Jurkat, Clone E6-1 (cell line): ENCODE results near the gene IRS2.
"Not testable (repeated sequence)": the region's sequence is repeated elsewhere in the genome, so short reads cannot be mapped to it uniquely, and the experiment has no call there.

ENCODE experiments used
- DNase-seq: peaks from one replicate; pipeline ENCODE4 v3.0.0-alpha.2; 2011; ENCODE audit warnings: low read depth, low spot score
- H3K4me3 ChIP-seq: 2 replicates; pipeline ENCODE4 v1.5.1; 2011; ENCODE audit warnings: mild to moderate bottlenecking, low read length, control low read depth, moderate library complexity

IRS2 gene

DNA sequence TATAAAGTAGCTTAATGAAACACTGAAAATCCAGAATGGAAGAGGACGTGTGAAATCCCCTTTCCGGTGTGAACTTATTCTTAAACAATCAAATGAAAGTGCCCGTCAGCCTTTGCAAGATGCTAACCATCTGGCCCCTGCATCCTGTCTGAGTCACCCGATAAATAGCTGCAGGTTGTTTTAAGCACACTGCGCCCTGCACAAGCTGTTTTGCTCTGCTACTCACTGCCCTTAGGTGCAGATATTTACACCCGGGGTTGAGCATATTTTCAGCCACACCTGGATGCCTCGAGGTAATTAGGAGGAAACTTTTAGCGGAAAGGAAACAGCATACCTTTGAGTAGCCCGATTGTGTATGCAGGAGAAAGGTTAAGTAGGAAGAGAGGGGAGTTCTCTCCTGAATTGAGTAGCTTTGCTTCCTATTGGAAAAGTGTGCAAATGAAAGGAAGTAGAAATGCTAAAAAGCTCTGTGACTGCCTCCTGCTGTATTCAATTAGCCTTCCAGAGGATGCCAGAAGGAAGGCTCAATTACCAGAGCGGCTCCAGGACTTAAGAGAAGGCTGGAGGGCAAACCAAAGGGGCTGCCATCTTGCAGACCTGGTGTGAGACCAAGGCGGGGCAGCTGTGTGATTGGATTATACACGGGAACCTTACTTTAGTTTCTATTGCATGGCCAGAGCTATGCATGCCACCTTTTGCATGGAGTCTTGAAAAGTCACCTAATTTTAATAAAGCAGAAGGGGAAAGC, 42.5 kb downstream of the IRS2 start:
- H3K4me3 ChIP-seq: no peak overlapping the region
- peak; percentile 12 for DNase-seq

DNA sequence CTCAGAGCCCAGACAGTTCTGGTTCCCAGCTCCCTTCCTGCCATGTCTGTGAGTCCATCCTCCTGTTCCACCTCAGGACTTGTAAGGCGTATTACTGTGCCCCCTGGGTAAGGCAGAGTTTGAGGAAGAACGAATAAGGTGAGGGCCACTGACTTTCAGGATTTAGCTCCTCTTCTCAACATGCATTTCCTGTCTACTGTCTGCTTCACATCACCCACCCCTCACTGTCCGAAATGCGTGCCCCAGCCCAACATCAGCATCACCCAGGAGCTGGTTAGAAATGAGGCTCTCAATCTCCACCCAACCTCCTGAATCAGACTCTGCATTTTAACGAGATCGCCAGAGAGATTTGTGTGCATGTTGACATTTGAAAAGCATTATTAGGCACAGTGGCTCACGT, 44.4 kb downstream of the IRS2 start:
- H3K4me3 ChIP-seq: no peak overlapping the region
- no peak for DNase-seq

DNA sequence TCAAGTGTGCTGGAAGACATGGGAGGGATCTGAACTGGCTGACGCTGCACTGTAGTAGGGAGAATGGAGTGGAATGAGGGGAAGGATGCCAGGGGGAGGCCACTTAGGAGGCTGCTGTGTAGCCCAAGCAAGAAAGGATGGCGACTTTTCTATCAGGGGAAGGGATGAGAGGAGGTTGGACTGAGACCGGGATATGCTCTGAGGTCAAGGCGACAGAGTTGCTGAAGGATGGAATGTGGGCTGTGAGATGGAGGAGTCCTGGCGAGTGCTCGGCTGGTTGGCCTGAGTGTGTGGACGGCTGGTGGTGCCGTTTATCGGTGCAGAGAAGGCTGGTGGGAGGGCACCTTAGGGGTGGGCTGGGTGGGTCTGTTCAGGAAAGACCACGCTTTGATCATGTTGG, 45.7 kb downstream of the IRS2 start:
- no peak for DNase-seq

DNA sequence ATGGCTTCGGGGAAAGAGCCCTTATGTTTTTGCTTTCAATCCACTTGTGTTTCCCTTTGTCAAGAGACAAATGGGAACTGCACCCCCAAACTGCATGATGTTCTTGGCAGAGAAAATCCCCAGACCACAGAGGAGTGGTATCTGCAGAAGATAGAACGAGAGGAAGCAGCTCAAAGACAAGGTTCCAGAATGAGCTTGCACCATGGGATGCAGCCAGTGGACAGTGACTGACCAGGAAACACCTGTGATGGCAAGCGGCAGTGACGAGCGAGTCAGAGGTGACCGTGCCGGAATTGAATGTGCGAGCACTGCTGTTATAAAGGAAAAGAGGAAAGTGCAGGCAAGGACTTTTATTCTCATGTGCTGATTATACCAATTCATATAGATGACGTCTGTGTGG, 46.3 kb downstream of the IRS2 start:
- DNase-seq: no peak
- no peak overlapping the region for H3K4me3 ChIP-seq

More for the DNA sequence above, 45.7 kb downstream of the IRS2 start:
- no peak overlapping the region for H3K4me3 ChIP-seq

DNA sequence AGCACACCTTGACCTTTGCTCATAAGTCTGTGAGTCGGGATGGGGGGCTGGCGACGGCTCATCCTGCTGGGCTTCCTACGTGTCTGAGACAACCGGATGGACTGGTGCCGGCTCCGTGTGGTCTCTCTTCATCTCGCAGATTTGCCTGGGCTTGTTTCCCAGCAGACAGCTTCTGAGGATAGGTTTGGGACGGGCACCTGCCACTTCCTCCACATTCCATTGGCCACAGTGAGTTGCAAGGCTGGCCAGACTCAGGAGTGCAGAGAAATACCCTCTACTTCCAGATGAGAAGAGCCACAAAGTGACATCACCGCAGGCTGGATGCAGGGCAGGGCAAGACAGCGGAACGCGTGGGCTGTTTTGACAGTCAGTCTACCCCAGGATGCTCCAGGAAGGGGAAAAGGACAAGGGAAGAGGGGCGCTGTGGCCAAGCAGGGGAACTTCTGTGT, 48.1 kb downstream of the IRS2 start:
- no peak for DNase-seq
- H3K4me3 ChIP-seq: no peak overlapping the region

DNA sequence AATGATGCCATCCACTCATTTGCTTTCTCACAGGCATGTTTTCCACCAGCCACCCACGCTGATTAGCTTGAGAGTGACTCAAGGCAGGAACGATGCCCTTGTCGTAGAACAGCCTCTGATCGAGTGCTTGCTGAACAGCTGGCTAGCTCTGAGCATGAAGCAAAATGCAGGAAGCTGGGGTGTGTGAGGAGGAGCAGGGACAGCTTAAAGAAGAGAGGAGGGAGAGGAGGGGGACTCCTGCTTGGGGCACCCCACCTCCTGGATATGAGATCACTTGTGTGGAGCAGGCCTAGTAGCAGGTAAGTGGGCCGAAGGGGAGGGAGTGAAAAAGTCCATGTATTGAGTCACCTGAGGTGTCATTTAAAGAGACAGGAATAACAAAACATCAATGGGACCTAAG, 48.8 kb downstream of the IRS2 start:
- H3K4me3 ChIP-seq: no peak overlapping the region
- no peak for DNase-seq

DNA sequence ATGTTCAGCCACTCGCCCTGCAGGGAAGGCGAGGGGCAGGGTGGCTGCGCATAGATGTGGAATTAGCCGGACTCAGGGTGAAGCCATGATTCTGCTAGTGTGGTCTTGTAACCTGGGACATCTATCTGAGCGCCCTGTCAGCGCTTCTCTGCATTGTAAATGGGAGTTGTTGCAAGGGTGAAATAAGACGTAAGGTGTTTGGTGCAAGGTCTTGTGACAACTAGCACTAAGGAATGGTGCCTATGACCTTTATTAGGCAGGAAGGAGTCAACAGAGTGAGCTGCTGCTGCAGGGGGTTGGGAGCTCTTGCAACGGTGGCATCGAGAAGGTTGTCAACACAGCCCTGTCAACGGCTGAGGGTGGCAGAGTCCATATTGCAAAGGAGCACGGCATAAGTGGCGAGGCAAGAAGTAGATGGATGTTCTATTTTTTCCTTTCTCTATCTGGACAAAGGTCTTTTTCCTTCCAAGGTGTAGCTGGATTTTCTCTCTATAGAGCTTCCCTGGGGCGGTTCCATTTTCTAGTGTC, 49.3 kb downstream of the IRS2 start:
- no peak overlapping the region for H3K4me3 ChIP-seq
- DNase-seq: no peak

DNA sequence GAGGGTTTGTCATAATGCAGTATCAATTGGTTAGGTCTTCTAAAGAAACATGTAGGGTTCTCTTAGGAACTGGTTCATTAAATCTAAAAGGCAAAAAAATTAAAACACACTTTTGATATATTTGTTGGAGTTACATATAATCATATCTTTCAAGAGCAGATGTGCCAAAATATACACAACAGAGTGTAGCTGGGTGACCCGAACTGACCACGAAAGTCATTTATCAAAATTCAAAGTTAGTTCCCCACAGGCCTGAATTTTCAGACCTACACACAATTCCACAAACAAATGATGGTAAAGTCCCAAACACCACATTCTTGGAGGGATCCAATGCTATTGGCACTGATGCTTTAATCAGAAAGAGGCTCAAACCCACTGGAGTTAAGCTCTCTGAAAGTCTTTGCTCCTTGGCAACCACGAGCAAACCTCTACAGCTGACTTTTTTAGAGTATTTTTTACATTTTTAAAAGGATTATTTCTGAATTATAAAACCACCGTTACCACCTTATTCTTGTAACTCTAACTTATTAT, 50.9 kb downstream of the IRS2 start:
- no peak for DNase-seq
- H3K4me3 ChIP-seq: no peak overlapping the region

DNA sequence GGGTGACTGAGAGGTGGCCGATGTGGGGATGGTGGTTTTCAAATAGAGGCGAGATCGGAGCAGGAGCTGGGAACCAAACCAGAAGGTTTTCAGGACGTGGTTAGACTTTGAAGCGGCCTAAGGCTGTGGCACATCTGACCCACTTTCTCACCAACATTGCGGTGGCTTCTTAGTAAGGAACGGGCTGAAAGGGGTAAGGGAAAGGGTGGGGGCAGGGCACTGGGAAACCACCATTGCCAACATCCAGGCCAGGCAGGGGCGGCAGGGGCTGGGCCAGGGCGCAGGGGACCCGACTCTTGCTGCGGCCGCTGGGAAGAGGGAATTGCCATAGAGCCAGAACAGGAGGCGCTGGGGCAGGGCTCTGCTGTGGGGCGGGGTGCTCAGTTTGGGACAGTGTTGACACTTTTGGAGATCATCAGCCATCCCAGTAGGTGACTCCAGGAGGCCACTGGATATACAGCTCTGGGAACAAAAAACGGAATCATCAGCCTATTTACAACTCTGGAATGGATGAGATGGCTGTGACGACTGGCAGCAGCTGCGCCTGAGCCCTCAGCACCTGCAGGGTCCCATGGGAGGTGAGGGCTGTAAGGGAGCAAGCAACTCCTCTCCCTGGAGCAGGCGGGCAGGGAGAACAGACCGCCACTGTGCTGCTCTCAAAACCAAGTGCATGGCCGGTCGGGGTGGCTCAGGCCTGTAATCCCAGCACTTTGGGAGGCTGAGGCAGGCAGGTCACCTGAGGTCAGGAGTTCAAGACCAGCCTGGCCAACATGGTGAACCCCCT, 52.2 kb downstream of the IRS2 start:
- DNase-seq: peak; percentile 39
- no peak overlapping the region for H3K4me3 ChIP-seq

DNA sequence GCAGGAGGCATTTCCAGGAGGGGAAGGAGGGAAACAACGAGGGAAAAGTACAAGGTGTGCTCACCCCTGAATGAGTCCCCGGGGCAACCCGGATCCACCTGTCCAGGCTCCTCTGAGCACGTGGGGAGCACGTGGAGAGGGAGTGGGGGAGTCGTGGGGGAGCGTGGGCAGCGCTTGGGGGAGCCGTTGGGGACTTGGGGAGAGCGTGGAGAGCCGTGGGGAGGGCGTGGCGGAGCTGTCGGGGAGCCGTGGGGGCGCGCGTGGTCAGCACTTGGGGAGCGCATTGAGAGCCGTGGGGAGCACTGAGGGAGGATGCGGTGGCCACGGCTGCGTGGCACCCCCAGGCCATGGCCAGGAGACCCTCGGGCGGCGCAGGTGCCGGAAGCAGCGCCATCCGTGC, 52.8 kb downstream of the IRS2 start:
- no peak overlapping the region for H3K4me3 ChIP-seq
- DNase-seq: no peak

DNA sequence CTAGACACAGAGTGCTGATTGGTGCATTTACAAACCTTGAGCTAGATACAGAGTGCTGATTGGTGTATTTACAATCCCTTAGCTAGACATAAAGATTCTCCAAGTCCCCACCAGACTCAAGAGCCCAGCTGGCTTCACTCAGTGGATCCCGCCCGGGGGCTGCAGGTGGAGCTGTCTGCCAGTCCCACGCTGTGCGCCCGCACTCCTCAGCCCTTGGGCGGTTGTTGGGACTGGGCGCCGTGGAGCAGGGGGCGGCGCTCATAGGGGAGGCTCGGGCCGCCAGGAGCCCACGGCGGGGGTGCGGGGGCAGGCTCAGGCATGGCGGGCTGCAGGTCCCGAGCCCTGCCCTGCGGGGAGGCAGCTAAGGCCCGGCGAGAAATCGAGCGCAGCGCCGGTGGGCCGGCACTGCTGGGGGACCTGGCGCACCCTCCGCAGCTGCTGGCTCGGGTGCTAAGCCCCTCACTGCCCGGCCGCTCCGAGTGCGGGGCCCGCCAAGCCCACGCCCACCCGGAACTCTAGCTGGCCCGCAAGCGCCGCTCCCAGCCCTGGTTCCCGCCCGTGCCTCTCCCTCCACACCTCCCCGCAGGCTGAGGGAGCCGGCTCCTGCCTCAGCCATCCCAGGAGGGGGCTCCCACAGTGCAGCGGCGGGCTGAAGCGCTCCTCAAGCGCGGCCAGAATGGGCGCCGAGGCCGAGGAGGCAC, 53.8 kb downstream of the IRS2 start:
- H3K4me3 ChIP-seq, DNase-seq: not testable (repeated sequence)

DNA sequence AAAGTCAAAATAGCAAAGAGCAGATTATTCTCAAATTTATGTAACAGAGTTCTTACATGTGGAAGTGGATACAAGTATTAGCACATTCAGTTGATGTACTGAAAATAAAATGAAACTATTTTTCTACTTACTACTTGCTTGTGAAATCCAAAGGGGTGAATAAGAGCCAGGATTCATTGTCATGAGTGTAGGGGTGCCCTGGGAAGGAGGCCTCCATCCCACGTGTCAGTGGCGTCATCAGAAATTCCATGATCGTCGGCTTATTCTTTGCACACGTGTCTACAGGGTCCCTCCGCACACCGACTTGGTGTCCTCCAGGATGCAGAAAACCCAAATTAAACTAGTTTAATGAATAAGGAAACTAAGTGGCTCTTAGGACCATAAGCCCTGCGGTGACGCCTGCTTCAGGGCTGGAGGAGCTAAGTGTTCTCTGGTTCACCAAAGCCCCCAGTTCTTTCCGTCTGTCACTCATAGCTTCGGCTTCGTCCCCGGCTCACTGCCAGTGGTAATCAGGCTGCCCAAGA, 55.5 kb downstream of the IRS2 start:
- no peak for DNase-seq
- no peak overlapping the region for H3K4me3 ChIP-seq

DNA sequence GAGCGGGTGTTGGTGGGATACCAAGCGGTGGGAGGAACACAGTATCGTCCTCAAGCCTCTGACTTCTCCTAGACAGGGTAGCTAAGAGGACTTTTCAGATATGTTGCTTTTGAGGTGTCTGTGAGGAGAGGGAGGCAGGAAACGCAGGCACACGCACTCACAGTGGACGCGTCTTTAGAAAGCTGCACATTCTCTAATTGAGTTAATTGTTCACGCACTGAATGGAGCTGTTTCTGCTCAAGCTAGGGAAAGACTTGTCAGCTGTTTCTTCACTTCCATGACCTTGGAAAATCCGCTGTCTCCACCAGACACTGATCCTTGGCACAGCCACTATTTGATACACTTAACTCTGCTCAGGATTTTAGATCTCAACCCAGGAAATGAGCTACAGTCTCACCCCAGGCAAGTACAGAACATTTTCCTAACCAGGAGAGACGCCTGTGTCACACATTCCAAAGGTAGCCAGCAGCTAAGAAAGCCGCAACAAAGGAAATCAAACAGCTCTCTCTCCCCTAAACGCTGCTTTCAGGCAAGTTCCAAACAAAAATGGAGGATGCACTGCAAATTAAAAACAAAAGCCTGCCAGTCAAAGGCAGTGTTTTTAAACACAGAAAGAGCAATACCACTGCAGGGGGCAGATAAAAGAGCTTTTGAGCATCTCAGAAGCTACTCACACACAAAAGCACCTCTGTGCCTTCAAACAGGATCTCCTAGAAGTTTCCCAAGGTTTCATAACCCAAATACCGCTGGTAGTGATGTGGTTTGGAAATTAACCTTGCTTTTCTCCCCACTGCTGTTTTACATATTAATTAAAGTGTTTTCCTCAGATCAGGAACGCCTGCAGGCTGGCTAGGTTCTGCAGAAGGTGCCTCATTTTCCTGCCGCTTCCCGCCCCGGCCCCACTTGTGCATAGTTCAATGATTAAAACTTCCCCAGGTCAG, 57.3 kb downstream of the IRS2 start:
- no peak overlapping the region for H3K4me3 ChIP-seq
- DNase-seq: no peak

DNA sequence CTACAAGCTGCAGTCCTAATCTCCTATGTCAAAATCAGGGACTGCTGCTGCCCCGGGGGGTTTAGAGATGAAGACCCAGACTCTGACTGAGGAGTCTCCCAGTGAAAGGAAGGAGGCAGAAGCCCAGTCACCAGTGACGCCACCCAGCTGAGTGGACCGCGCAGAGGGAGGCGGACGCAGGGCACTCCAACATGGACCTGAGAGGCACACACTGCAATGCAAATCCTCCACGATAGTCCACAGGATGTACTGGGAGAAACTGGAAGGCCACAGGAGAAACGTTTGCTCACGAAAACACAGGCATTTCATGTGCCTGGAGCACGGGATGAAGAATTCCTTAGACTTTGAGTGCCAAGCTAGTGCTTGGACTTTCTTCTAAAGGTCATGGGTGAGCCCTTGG, 58.3 kb downstream of the IRS2 start:
- DNase-seq: no peak
- H3K4me3 ChIP-seq: no peak overlapping the region

DNA sequence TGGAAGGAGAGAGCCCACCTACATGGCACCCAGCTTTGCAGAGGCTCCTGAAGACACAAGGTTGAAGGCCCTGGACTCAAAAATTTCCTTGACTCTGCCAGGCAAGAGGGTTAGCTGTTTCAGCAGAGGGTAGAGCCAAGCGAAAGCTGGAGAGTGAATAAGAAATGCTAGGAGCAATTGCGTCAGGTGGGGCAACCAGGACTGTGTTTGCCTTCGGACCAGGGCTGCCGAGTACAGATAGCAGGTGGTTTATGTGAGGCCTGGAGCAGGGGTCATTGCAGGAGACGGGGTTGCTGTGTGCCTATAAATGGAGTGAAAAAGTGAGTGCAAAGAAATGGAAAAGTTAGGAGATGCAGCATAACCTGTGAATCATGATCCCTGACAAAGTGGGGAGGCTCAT, 59.1 kb downstream of the IRS2 start:
- no peak for DNase-seq

DNA sequence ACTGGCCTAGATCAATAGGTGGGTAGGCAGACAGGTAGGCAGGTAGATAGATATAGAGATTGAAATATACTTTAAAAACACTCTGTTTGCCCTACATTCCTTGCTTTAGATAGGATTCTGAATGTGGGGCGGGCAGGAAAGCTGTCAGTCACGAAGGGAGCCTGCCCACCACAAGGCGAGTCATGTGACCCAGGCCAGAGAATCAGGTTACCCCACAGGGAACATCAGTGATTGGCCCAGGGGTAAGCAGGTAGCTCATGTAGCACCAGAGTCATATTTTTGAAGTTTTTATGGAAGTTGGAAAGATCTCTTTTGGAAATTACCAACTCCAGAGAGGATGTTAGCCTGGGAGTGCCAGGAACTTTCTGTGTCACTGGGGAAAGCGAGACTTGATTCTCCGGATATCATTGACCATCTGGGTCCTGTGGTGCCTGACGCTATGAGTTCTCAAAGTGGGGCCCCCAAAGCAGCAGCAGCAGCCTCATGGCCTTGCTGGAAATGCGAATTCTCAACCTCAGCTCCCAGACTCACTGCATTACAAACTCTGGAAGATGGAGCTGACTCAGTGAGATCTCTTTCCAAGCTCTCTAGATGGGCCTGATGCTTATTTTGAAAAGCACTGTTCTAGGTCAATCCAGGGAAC, 60.3 kb downstream of the IRS2 start:
- no peak for DNase-seq
- no peak overlapping the region for H3K4me3 ChIP-seq

More for the DNA sequence above, 59.1 kb downstream of the IRS2 start:
- H3K4me3 ChIP-seq: no peak overlapping the region

DNA sequence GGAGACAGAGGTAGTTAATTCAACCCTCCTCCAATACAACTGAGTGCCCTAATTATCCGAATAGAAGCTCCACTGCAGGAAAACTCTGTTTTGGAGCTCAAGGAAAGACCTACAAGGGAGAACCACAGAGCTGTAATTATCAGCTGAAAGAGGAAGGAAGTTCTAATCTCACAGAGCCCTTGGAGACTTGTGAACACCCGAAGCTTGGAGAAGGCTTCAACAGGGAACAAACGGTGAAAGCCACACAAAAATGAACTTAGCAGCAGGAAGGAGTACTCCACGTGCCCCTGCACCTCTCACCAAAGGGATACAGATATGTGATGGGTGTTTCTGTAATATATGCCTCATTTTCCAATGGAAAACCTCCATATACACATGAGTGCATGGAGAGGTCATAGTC, 61.1 kb downstream of the IRS2 start:
- H3K4me3 ChIP-seq: no peak overlapping the region
- DNase-seq: no peak

DNA sequence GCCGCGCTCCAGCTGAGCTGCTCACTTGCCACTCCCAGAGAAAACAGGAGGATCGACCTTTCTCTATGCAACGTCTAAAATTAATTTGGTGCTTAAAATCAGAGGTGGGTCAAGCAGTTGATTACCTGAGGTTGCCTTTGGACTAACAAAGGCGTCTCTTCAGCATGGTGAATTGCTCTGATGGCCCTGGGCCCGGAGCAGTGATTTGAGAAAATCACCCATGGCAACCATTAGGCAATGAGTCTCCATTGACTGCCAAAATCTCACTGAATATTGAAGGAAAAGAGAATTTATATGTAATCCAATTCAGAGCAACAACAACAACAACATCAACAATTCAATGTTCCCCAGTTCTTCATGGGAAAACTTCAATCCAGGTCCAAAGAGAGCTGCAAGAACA, 61.8 kb downstream of the IRS2 start:
- no peak for DNase-seq
- no peak overlapping the region for H3K4me3 ChIP-seq
